Body of pancreas (tissue), 4 donors: ENCODE data around the gene MRAS. TPM values are rescaled to one million over a fixed set of nuclear protein-coding genes. Genes with fewer than 3 reads are reported as not detected.

Experiments
- ATAC-seq: fragments of 150-250 bp; one replicate; pipeline ENCODE4 v1.9.1; 2016
- DNase-seq, 4 donors: peaks; one replicate each; pipeline ENCODE4 v3.0.0-alpha.2; 2019
- H3K27ac ChIP-seq, 4 donors: fragments of 200-600 bp; sonication (generic); 1 replicate in 3 of 4; 2 replicates in 1 of 4; pipeline versions ENCODE4 v1.5.1 to v1.6.1; 2016 to 2019; ENCODE audit warnings: mild to moderate bottlenecking in 1 of 4, mixed read lengths in 1 of 4, moderate library complexity in 1 of 4
- H3K27me3 ChIP-seq, 2 donors: fragments of 200-600 bp; sonication (generic); one replicate each; pipeline ENCODE4 v1.6.0; 2016; ENCODE audit warnings: mild to moderate bottlenecking in 1 of 2
- H3K36me3 ChIP-seq, 2 donors: fragments of 200-600 bp; sonication (generic); replicated peaks in 1 of 2; 2 replicates each; pipeline ENCODE4 v1.5.1; 2016; ENCODE audit warnings: low read depth in 2 of 2; ENCODE audit not compliant: insufficient read depth in 1 of 2
- H3K4me1 ChIP-seq: fragments of 200-600 bp; sonication (generic); one replicate; pipeline ENCODE4 v1.6.0; 2016
- H3K4me3 ChIP-seq, 2 donors: fragments of 200-600 bp; sonication (generic); 1 replicate in 1 of 2; 2 replicates in 1 of 2; pipeline ENCODE4 v1.5.1; 2016 to 2019
- H3K9me3 ChIP-seq, 3 donors: fragments of 200-600 bp; sonication (generic); 1 replicate in 2 of 3; 2 replicates in 1 of 3; pipeline ENCODE4 v1.5.1; 2016
- CTCF ChIP-seq, 7 experiments: fragments of 450-650 bp in 4 of 7; fragments of 200-600 bp in 3 of 7; sonication (generic) in 3 of 7; IDR thresholded peaks; one replicate each; pipeline ENCODE4 v1.5.1; 2016 to 2019; ENCODE audit warnings: antibody characterized with exemption in 7 of 7
- POLR2A ChIP-seq, 3 donors: fragments of 450-650 bp; IDR thresholded peaks; one replicate each; pipeline ENCODE4 v1.6.1; 2016; ENCODE audit warnings: antibody characterized with exemption in 3 of 3, mild to moderate bottlenecking in 2 of 3
- WGBS, 2 donors: methylation state at CpG; one replicate each; pipeline ENCODE4 v1.1.5; 2017; 5-methylcytosine and 5-hydroxymethylcytosine counted together
- intact Hi-C: fragments of 100-400 bp; cut with DNase I; formaldehyde crosslinking; loops from one replicate; pipeline ENCODE4 v1.15.1; 2023
- total RNA-seq, 2 donors: library from RNA; depleted of rRNA; stranded (reverse); fragments of >200 nt; gene quantifications; one replicate each; pipeline ENCODE4 v1.1.0, GENCODE V29; 2016

Gene MRAS
- total RNA-seq, 2 donors from 2014 or later: 9.9 to 20.1 TPM

DNA sequence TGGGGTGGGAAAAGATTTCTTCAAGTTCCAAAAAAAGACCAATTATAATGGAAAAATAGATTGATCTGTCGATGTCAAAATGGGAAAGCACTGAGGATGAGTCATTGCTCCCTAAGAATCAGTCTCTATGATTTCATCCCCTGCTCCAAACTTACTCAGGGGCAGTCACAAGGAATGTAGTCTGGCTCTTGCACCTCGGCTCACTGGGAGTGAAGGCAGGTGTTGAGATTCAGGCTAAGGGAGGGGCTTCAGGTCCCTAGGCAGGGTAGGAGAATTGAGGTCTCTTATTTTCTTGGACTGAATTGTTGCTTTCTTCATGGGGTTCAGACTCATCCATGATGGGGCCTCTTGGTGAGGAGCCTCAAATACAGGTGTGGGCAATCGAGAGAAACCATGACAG, 100.3 kb downstream of the MRAS start:
- ATAC-seq: no peak

DNA sequence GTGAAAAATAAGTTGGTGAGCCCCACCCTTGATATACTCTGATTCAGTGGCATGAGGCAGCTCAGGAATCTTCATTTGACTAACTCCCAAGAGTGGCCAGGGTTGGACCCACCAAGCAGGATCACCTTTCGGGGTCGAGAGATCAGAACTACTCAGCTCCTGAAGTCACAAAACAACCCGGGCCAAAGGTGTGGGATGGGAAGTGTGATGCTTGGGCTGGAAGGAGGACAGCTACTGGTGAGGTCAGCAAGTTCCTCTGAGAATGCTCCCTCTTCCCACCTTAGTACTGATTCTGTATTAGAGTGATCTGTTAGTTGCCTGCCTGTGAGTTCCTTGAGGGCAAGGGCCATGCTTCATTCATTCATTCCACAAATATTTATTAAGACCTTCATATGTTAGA, 101.1 kb downstream of the MRAS start:
- ATAC-seq (no peak), DNase-seq (no peak)
- Histone ChIP-seq H3K4me3 (no peak overlapping the region), H3K27ac (no peak overlapping the region), H3K4me1 (peaks cover 6% of the 10 kb centered on the region), H3K9me3 (no peaks in the 10 kb centered on the region), H3K36me3 (no peaks in the 10 kb centered on the region), H3K27me3 (no peaks in the 10 kb centered on the region)
- intact Hi-C loops: no loop called here
- TF ChIP-seq POLR2A (IDR thresholded peaks at IDR 0.05) (no peak), CTCF (IDR thresholded peaks at IDR 0.05) (no peak)
- WGBS, 2 donors: 94 to 100% methylated on average over 3 of the region's 3 CpGs

More for the DNA sequence above, 100.3 kb downstream of the MRAS start:
- H3K4me3 ChIP-seq: no peak overlapping the region
- DNase-seq: no peak
- intact Hi-C loops: no loop called here
- peaks cover 6% of the 10 kb centered on the region for H3K4me1 ChIP-seq
- no peaks in the 10 kb centered on the region for H3K27me3 ChIP-seq
- TF ChIP-seq POLR2A (IDR thresholded peaks at IDR 0.05) (no peak), CTCF (IDR thresholded peaks at IDR 0.05) (no peak)
- H3K27ac ChIP-seq: no peak overlapping the region
- H3K36me3 ChIP-seq: no peaks in the 10 kb centered on the region
- H3K9me3 ChIP-seq: no peaks in the 10 kb centered on the region
- 88 to 90% methylated on average over 3 of the region's 3 CpGs for WGBS, 2 donors

DNA sequence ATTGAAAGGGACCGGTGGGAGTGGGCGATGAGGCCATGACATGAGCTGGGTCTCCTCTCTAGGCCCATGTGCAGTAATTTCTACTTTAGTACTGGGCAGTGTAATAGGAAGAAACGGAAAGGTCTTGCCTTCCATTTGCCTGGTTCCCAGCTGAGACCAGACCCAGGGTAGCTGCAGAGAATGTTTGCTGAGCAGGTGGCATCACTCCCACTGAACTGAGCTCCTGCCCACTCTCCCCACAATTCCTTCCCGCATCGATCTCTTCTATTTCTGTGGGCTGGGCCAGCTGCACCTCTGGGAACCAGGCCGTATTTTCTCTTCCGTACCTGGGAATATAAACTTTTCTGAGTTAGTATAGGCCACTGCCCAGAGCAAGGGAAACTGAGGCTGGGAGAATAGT, 101.8 kb downstream of the MRAS start:
- TF ChIP-seq CTCF (IDR thresholded peaks at IDR 0.05): no peak
- TF ChIP-seq POLR2A (IDR thresholded peaks at IDR 0.05): no peak
- ATAC-seq (peak; percentile 50), DNase-seq (peak in 2 of 4 donors; percentile 42)
- intact Hi-C loops: no loop called here
- H3K36me3 ChIP-seq: no peaks in the 10 kb centered on the region
- H3K4me1 ChIP-seq: peaks cover 6% of the 10 kb centered on the region
- 50 to 56% methylated on average over 7 of the region's 7 CpGs for WGBS, 2 donors
- H3K9me3 ChIP-seq: no peaks in the 10 kb centered on the region
- H3K4me3 ChIP-seq: no peak overlapping the region
- H3K27me3 ChIP-seq: no peaks in the 10 kb centered on the region
- no peak overlapping the region for H3K27ac ChIP-seq

DNA sequence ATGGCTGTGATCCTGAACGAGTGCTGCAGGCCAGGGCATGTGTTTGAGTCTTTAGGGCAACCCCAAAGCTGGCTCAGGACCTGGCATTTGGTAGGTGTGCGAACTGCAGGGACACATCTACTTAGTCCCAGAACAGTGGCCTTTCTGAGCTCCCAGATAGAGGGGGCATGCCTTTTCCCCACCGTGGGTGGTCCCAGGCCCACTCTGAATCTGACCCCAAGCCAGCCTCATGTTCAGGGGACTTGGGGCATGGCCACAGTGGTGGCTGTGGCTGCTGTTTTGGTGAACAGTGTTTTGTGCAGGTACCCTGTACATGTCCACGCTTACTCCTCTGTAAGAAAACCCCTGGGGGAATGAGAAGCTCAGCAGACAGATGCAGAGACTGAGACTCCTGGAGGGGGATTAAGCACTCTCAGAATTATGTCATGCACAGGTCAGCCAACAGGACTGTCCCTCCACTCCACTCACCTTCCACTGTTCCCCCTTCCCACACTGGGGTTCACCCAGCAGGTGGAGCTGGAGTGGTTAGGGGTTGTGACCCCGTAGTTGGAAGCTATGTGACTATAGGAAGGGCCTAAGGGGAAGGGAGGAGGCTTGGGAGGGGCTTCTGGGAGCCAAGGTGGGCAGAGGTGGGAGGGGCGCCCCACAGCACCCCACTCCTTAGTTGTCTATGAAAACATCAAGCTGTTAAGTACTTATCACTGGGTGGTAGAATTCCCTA, 102.5 kb downstream of the MRAS start:
- no peaks in the 10 kb centered on the region for H3K36me3 ChIP-seq
- 86 to 89% methylated on average over 5 of the region's 6 CpGs for WGBS, 2 donors
- DNase-seq: no peak
- TF ChIP-seq POLR2A (IDR thresholded peaks at IDR 0.05) (no peak), CTCF (IDR thresholded peaks at IDR 0.05) (no peak)
- ATAC-seq: no peak
- H3K4me3 ChIP-seq: no peak overlapping the region
- intact Hi-C loops: no loop called here
- H3K9me3 ChIP-seq: no peaks in the 10 kb centered on the region
- H3K27me3 ChIP-seq: no peaks in the 10 kb centered on the region
- H3K4me1 ChIP-seq: peaks cover 6% of the 10 kb centered on the region
- H3K27ac ChIP-seq: no peak overlapping the region

GRCh38 chr3:138451595-138452162, 103.3 kb downstream of the MRAS start:
- Histone ChIP-seq H3K27ac (no peak overlapping the region), H3K9me3 (no peaks in the 10 kb centered on the region), H3K36me3 (no peaks in the 10 kb centered on the region), H3K4me1 (peaks cover 6% of the 10 kb centered on the region), H3K4me3 (no peak overlapping the region), H3K27me3 (no peaks in the 10 kb centered on the region)
- TF ChIP-seq POLR2A (IDR thresholded peaks at IDR 0.05) (no peak), CTCF (IDR thresholded peaks at IDR 0.05) (no peak)
- DNase-seq (no peak), ATAC-seq (no peak)
- intact Hi-C loops: no loop called here
- 91 to 92% methylated on average over 42 to 43 of the region's 43 CpGs for WGBS, 2 donors
